B cell (primary cell): ENCODE results near the gene DISP3. TPM values are rescaled to one million over a fixed set of nuclear protein-coding genes. Genes with fewer than 3 reads are reported as not detected.

Experiments used
- ATAC-seq: fragments of 200-7000 bp; cut with Tn5 transposase; one replicate; pipeline ENCODE4 v1.10.0; 2021; ENCODE audit warnings: low read depth, mild to moderate bottlenecking, moderate number of reproducible peaks, moderate library complexity
- CTCF ChIA-PET: fragments of 350-600 bp; sonication (Branson Sonifier 250); formaldehyde crosslinking; loops from one replicate; lab custom pipeline; 2021; ENCODE audit warnings: antibody characterized with exemption, inconsistent platforms; lab: Charles Lee
- POLR2A ChIA-PET: fragments of 350-600 bp; sonication (Branson Sonifier 250); formaldehyde crosslinking; loops from one replicate; lab custom pipeline; 2021; ENCODE audit warnings: antibody characterized with exemption; lab: Charles Lee
- DNase-seq: peaks from one replicate; pipeline ENCODE4 v3.0.0; 2013
- H2AFZ ChIP-seq: 2 replicates; pipeline ENCODE4 v1.6.1; 2012; ENCODE audit warnings: mild to moderate bottlenecking, low read depth, low read length; ENCODE audit not compliant: insufficient read depth, poor library complexity, severe bottlenecking
- H3K27ac ChIP-seq, 2 donors: 1 replicate in 1 of 2; 2 replicates in 1 of 2; pipeline ENCODE4 v1.5.1; 2012 to 2013; ENCODE audit warnings: low read length in 2 of 2, mild to moderate bottlenecking in 2 of 2, moderate library complexity in 1 of 2
- H3K27me3 ChIP-seq, 4 experiments: fragments of 200-600 bp in 1 of 4; sonication (generic) in 1 of 4; replicated peaks in 1 of 4; 1 replicate in 2 of 4; 2 replicates in 2 of 4; pipeline versions ENCODE4 v1.6.1 to v1.7.0; 2013 to 2016; ENCODE audit warnings: low read length in 3 of 4, mild to moderate bottlenecking in 2 of 4, mixed read lengths in 1 of 4, moderate library complexity in 1 of 4; ENCODE audit not compliant: insufficient read depth in 4 of 4, control insufficient read depth in 3 of 4; ENCODE audit errors: control extremely low read depth in 1 of 4
- H3K36me3 ChIP-seq, 2 experiments: replicated peaks in 1 of 2; 1 replicate in 1 of 2; 2 replicates in 1 of 2; pipeline versions ENCODE4 v1.6.1 to v1.7.1; 2013; ENCODE audit warnings: low read length in 1 of 2; ENCODE audit not compliant: insufficient read depth in 2 of 2, control insufficient read depth in 1 of 2; ENCODE audit errors: control extremely low read depth in 1 of 2, extremely low read depth in 1 of 2
- H3K4me1 ChIP-seq, 2 donors: fragments of 200-600 bp in 1 of 2; sonication (generic) in 1 of 2; 1 replicate in 1 of 2; 2 replicates in 1 of 2; pipeline versions ENCODE4 v1.5.1 to v1.6.1; 2013 to 2017; ENCODE audit warnings: low read length in 2 of 2; ENCODE audit not compliant: control insufficient read depth in 2 of 2, insufficient read depth in 2 of 2
- H3K4me2 ChIP-seq: replicated peaks from 2 replicates; pipeline ENCODE3; 2012; ENCODE audit warnings: mild to moderate bottlenecking, low read depth, low read length; ENCODE audit not compliant: poor library complexity, severe bottlenecking
- H3K4me3 ChIP-seq, 5 experiments: fragments of 200-600 bp in 1 of 5; sonication (generic) in 1 of 5; 1 replicate in 3 of 5; 2 replicates in 2 of 5; pipeline versions ENCODE4 v1.5.1 to v1.7.0; 2011 to 2016; ENCODE audit warnings: low read length in 4 of 5, mild to moderate bottlenecking in 4 of 5, low read depth in 2 of 5, control low read depth in 1 of 5, moderate library complexity in 1 of 5; ENCODE audit not compliant: insufficient read depth in 1 of 5; ENCODE audit errors: control extremely low read depth in 1 of 5, extremely low read depth in 1 of 5
- H3K79me2 ChIP-seq: fragments of 200-600 bp; sonication (generic); one replicate; pipeline ENCODE4 v1.6.0; 2016; ENCODE audit warnings: low read length; ENCODE audit not compliant: control insufficient read depth, insufficient read depth
- H3K9ac ChIP-seq: fragments of 200-600 bp; sonication (generic); 2 replicates; pipeline ENCODE4 v1.6.1; 2017; ENCODE audit warnings: mild to moderate bottlenecking, low read length, moderate library complexity
- H3K9me3 ChIP-seq, 3 donors: one replicate each; pipeline versions ENCODE4 v1.6.1 to v1.7.1; 2013; ENCODE audit warnings: low read length in 2 of 3; ENCODE audit not compliant: control insufficient read depth in 2 of 3, insufficient read depth in 1 of 3; ENCODE audit errors: control extremely low read depth in 1 of 3
- H4K20me1 ChIP-seq: 2 replicates; pipeline ENCODE4 v1.6.0; 2012; ENCODE audit warnings: mild to moderate bottlenecking, low read length; ENCODE audit not compliant: insufficient read depth, control insufficient read depth, poor library complexity, severe bottlenecking
- H3K27ac Mint-ChIP-seq: one replicate; pipeline ENCODE4 v1.8.0; 2021; ENCODE audit warnings: mixed read lengths
- H3K27me3 Mint-ChIP-seq: one replicate; pipeline ENCODE4 v1.8.0; 2021; ENCODE audit warnings: mixed read lengths
- H3K4me1 Mint-ChIP-seq: one replicate; pipeline ENCODE4 v1.8.0; 2021; ENCODE audit warnings: mixed read lengths
- H3K4me3 Mint-ChIP-seq: one replicate; pipeline ENCODE4 v1.8.0; 2021; ENCODE audit warnings: mixed read lengths
- H3K9me3 Mint-ChIP-seq: one replicate; pipeline ENCODE4 v1.8.0; 2022; ENCODE audit warnings: mixed read lengths; ENCODE audit not compliant: insufficient read depth
- EZH2 ChIP-seq: IDR thresholded peaks from 2 replicates; pipeline ENCODE4 v1.6.1; 2012; ENCODE audit warnings: borderline replicate concordance, low read depth, mild to moderate bottlenecking, moderate library complexity, low read length; ENCODE audit not compliant: insufficient read depth, poor library complexity, severe bottlenecking
- WGBS: methylation state at CpG from one replicate; pipeline ENCODE4 v1.1.5; 2013; ENCODE audit warnings: missing lambda C conversion rate; ENCODE audit not compliant: insufficient coverage; 5-methylcytosine and 5-hydroxymethylcytosine counted together
- intact Hi-C: fragments of 100-400 bp; cut with micrococcal nuclease; formaldehyde crosslinking; loops from one replicate; pipeline ENCODE4 v1.10.0; 2022
- polyA plus RNA-seq: library from polyadenylated mRNA; depleted of rRNA; stranded (reverse); fragments of >200 nt; gene quantifications from 2 replicates; pipeline ENCODE4 v1.2.3, GENCODE V29; 2012
- total RNA-seq, 2 donors: library from RNA; stranded (reverse); fragments of 120-200 nt in 1 of 2; gene quantifications; 1 replicate in 1 of 2; 2 replicates in 1 of 2; pipeline versions ENCODE4 v1.2.3 to v1.2.4, GENCODE V29; 2013 to 2022
- TF ChIP-seq, protein P1 (sequence below): fragments of 200-600 bp; IDR thresholded peaks from one replicate; pipeline ENCODE4 v1.8.0; 2022; ENCODE audit warnings: antibody characterized with exemption, mild to moderate bottlenecking

The DISP3 gene
- total and polyA plus RNA-seq, 2 donors (not counting 1 experiment from before 2014, with no cell fraction given) = 0.25 to 1.6 TPM

DNA sequence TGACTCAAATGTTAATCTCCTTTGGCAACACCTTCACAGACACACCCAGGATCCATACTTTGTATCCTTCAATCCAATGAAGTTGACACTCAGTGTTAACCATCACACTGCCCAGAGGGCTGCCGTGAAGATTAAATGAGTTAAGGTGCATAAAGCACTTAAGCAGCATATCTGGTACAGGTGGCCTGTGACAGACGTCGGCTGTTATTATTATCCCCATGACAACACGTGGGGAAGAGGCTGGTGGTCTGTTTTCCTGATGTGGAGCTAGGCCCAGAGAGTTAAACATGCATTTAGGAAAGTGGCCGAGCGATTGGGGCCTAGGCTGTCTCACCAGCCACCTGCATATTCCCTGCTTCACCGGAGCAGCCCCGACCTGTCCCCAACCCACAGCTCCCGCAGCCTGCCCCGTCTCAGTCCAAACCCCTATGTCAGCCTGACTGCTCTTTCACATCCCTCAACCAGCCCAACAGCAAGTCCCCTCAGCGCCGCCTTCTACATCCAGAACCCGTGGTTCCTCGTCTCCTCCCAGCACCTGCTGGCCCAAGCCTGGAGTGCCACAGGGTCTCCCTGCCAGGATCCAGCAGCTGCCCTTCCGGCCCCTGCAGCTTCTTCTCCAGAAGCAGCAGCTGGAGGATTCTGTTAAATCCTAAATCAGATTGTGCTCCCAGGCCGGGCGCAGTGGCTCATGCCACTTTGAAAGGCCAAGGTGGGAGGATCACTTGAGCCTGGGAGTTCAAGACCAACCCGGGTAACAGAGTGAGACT is 97.3 kb downstream of the DISP3 start:
- Mint-ChIP-seq H3K4me1 (no peaks in the 10 kb centered on the region), H3K9me3 (no peaks in the 10 kb centered on the region), H3K27me3 (peaks cover 20% of the 10 kb centered on the region), H3K27ac (no peak overlapping the region), H3K4me3 (no peak overlapping the region)
- no peak overlapping the region for H3K4me2 ChIP-seq
- no peak overlapping the region for H3K4me3 ChIP-seq
- H3K36me3 ChIP-seq = no peaks in the 10 kb centered on the region
- ChIA-PET POLR2A (no interaction called here), CTCF (no interaction called here)
- TF ChIP-seq, protein P1, sequence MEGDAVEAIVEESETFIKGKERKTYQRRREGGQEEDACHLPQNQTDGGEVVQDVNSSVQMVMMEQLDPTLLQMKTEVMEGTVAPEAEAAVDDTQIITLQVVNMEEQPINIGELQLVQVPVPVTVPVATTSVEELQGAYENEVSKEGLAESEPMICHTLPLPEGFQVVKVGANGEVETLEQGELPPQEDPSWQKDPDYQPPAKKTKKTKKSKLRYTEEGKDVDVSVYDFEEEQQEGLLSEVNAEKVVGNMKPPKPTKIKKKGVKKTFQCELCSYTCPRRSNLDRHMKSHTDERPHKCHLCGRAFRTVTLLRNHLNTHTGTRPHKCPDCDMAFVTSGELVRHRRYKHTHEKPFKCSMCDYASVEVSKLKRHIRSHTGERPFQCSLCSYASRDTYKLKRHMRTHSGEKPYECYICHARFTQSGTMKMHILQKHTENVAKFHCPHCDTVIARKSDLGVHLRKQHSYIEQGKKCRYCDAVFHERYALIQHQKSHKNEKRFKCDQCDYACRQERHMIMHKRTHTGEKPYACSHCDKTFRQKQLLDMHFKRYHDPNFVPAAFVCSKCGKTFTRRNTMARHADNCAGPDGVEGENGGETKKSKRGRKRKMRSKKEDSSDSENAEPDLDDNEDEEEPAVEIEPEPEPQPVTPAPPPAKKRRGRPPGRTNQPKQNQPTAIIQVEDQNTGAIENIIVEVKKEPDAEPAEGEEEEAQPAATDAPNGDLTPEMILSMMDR = no peak
- no peak for TF ChIP-seq EZH2
- WGBS = 91% methylated on average over 18 of the region's 18 CpGs
- no peak overlapping the region for H3K9ac ChIP-seq
- H3K27ac ChIP-seq = no peak overlapping the region
- H3K4me1 ChIP-seq = no peaks in the 10 kb centered on the region
- H3K9me3 ChIP-seq = no peaks in the 10 kb centered on the region
- no peak for ATAC-seq
- H4K20me1 ChIP-seq = no peaks in the 10 kb centered on the region
- H2AFZ ChIP-seq = no peak overlapping the region
- H3K79me2 ChIP-seq = no peaks in the 10 kb centered on the region
- no peaks in the 10 kb centered on the region for H3K27me3 ChIP-seq
- intact Hi-C loops = no loop called here
- DNase-seq = no peak

- ChIA-PET CTCF (no interaction called here), POLR2A (no interaction called here)
- no peak for TF ChIP-seq EZH2
- TF ChIP-seq, protein P1 = no peak
- H3K27me3 ChIP-seq = no peaks in the 10 kb centered on the region
- no peaks in the 10 kb centered on the region for H3K4me1 ChIP-seq
- H3K27ac ChIP-seq = no peak overlapping the region
- H3K36me3 ChIP-seq = no peaks in the 10 kb centered on the region
- Mint-ChIP-seq H3K27ac (no peak overlapping the region), H3K4me1 (no peaks in the 10 kb centered on the region), H3K4me3 (no peak overlapping the region), H3K27me3 (peaks cover 29% of the 10 kb centered on the region), H3K9me3 (no peaks in the 10 kb centered on the region)
- no peak for DNase-seq
- no peak overlapping the region for H3K4me3 ChIP-seq
- H3K9ac ChIP-seq = no peak overlapping the region
- no peaks in the 10 kb centered on the region for H3K79me2 ChIP-seq
- H3K9me3 ChIP-seq = no peaks in the 10 kb centered on the region
- H4K20me1 ChIP-seq = no peaks in the 10 kb centered on the region
- no peak overlapping the region for H2AFZ ChIP-seq
- ATAC-seq = no peak
- no peak overlapping the region for H3K4me2 ChIP-seq
- intact Hi-C loops = no loop called here
- 74% methylated on average over 4 of the region's 7 CpGs for WGBS
These were observed 99.0 kb downstream of the DISP3 start for GRCh38 chr1:11578004-11578403.
